GM23338 (cell line): ENCODE data around the gene CPNE4. TPM values are rescaled to one million over a fixed set of nuclear protein-coding genes. Genes with fewer than 3 reads are reported as not detected.
A peak's percentile ranks its signal among the peaks of the same experiment; 100 is the strongest.

Experiments
- ATAC-seq: fragments of 200-7000 bp; cut with Tn5 transposase; 3 replicates; pipeline ENCODE4 v1.9.1; 2020
- DNase-seq: peaks from one replicate; pipeline ENCODE4 v3.0.0-alpha.2; 2015; ENCODE audit warnings: low spot score
- H2AFZ ChIP-seq: fragments of 200-600 bp; sonication (generic); 2 replicates; pipeline ENCODE4 v1.8.0; 2016; ENCODE audit warnings: antibody characterized with exemption, mild to moderate bottlenecking, moderate library complexity
- H3F3A ChIP-seq: fragments of 200-600 bp; sonication (generic); replicated peaks from 2 replicates; pipeline ENCODE4 v1.8.0; 2017; ENCODE audit warnings: antibody characterized with exemption, mixed run types, low read depth
- H3K27ac ChIP-seq: fragments of 200-600 bp; sonication (generic); 2 replicates; pipeline ENCODE4 v1.6.1; 2016; ENCODE audit warnings: low read depth
- H3K27me3 ChIP-seq: fragments of 200-600 bp; sonication (generic); 2 replicates; pipeline ENCODE4 v1.8.0; 2016; ENCODE audit warnings: mild to moderate bottlenecking, mixed run types, moderate library complexity; ENCODE audit not compliant: insufficient read depth
- H3K36me3 ChIP-seq: fragments of 200-600 bp; sonication (generic); 2 replicates; pipeline ENCODE4 v1.8.0; 2016; ENCODE audit warnings: mild to moderate bottlenecking; ENCODE audit not compliant: insufficient read depth
- H3K4me1 ChIP-seq: fragments of 200-600 bp; sonication (generic); 2 replicates; pipeline ENCODE4 v1.8.0; 2016; ENCODE audit warnings: mild to moderate bottlenecking, moderate library complexity; ENCODE audit not compliant: insufficient read depth
- H3K4me2 ChIP-seq: fragments of 200-600 bp; sonication (generic); 2 replicates; pipeline ENCODE4 v1.7.1; 2017; ENCODE audit warnings: mixed run types
- H3K4me3 ChIP-seq: fragments of 200-600 bp; sonication (generic); 2 replicates; pipeline ENCODE4 v1.6.1; 2016; ENCODE audit warnings: mixed run types
- H3K79me2 ChIP-seq: fragments of 200-600 bp; sonication (generic); replicated peaks from 2 replicates; pipeline ENCODE4 v1.8.0; 2017; ENCODE audit warnings: mild to moderate bottlenecking; ENCODE audit not compliant: insufficient read depth
- H3K9me2 ChIP-seq: fragments of 200-600 bp; sonication (generic); 2 replicates; pipeline ENCODE4 v1.8.0; 2017; ENCODE audit not compliant: insufficient read depth
- H4K20me1 ChIP-seq: fragments of 200-600 bp; sonication (generic); replicated peaks from 2 replicates; pipeline ENCODE4 v1.8.0; 2017; ENCODE audit warnings: mild to moderate bottlenecking; ENCODE audit not compliant: insufficient read depth
- H3K27ac Mint-ChIP-seq: 2 replicates; pipeline ENCODE4 v1.8.0; 2020; ENCODE audit warnings: inconsistent platforms, mild to moderate bottlenecking, moderate library complexity, mixed read lengths
- H3K27me3 Mint-ChIP-seq: 3 replicates; pipeline ENCODE4 v1.8.0; 2022; ENCODE audit warnings: low read depth, mild to moderate bottlenecking, moderate library complexity, mixed read lengths, inconsistent platforms; ENCODE audit not compliant: insufficient read depth, poor library complexity
- H3K36me3 Mint-ChIP-seq: 3 replicates; pipeline ENCODE4 v1.8.0; 2021; ENCODE audit warnings: low read depth, mild to moderate bottlenecking, inconsistent platforms, moderate library complexity, mixed read lengths
- H3K4me1 Mint-ChIP-seq: 3 replicates; pipeline ENCODE4 v1.8.0; 2020; ENCODE audit warnings: mild to moderate bottlenecking, inconsistent platforms, mixed read lengths
- H3K4me3 Mint-ChIP-seq: 3 replicates; pipeline ENCODE4 v1.8.0; 2021; ENCODE audit warnings: moderate library complexity, mild to moderate bottlenecking, inconsistent platforms, mixed read lengths
- H3K9me3 Mint-ChIP-seq: 3 replicates; pipeline ENCODE4 v1.8.0; 2020; ENCODE audit warnings: moderate library complexity, mild to moderate bottlenecking, inconsistent platforms, mixed read lengths
- CREB1 ChIP-seq: fragments of 250-450 bp; sonication (Bioruptor Pico); IDR thresholded peaks from 2 replicates; pipeline ENCODE4 v1.5.0; 2020; ENCODE audit warnings: low read depth, mild to moderate bottlenecking, moderate library complexity
- POLR2AphosphoS5 ChIP-seq: IDR thresholded peaks from 2 replicates; pipeline ENCODE4 v1.6.1; 2016; ENCODE audit warnings: antibody characterized with exemption, low read depth
- STAT1 ChIP-seq: IDR thresholded peaks from one replicate; pipeline ENCODE4 v1.6.1; 2016; ENCODE audit warnings: antibody characterized with exemption; ENCODE audit not compliant: unreplicated experiment
- polyA plus RNA-seq: library from polyadenylated mRNA; unstranded; fragments of >200 nt; fragmentation: Nextera tagmentation; extraction: Ambion mirVana; gene quantifications from 2 replicates; pipeline ENCODE4 v1.2.1, GENCODE V29; 2016
- total RNA-seq: library from RNA; depleted of rRNA; stranded (reverse); fragments of >200 nt; shearing (Covaris generic); gene quantifications from 2 replicates; pipeline ENCODE4 v1.2.3, GENCODE V29; 2014
- TF ChIP-seq, protein P1 (sequence below), 2 experiments: fragments of 200-600 bp in 1 of 2; sonication (generic) in 1 of 2; conservative IDR thresholded peaks; 2 replicates each; pipeline versions ENCODE4 v1.5.1 to v1.6.1; 2016 to 2017; ENCODE audit warnings: antibody characterized with exemption in 2 of 2, low read depth in 2 of 2, mild to moderate bottlenecking in 2 of 2, moderate library complexity in 1 of 2
- TF ChIP-seq, protein P2 (sequence below): fragments of 250-450 bp; sonication (Bioruptor Pico); IDR thresholded peaks from 2 replicates; pipeline ENCODE4 v1.5.0; 2020; ENCODE audit warnings: mild to moderate bottlenecking, moderate library complexity

Gene CPNE4
- total and polyA plus RNA-seq, 2 experiments from 2014 or later = 2.0 to 6.5 TPM

DNA sequence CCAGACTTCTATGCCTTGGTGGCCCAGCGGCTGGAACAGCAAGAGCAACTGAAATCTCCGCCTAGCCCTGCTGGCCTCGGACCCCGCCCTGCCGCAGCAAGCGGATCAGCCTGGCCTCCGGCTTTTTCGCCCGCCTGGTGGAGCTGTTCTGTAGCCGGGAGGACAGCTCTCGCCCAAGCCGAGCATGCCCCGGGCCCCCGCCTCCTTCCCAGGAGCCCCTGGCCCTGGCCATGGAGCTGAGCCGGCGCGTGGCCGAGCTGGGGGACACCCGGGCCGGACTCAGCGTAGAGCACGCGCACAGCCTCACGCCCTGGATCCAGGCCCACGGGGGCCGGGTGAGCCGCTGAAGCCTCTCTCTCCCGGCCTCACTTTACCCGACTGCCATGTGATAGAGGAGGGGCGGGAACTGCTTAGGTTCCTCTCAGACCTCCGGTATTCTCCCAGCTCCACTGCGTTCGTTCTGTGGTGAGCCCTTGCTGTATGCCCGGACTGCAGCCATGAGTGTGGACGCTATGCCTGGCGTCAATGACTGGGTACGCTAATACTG lies 507.9 kb downstream of the CPNE4 start:
- Histone ChIP-seq H3K9me2 (0 out of 2 replicates have a peak, but pooled peaks cover 3% of the 10 kb centered on the region), H4K20me1 (no peaks in the 10 kb centered on the region), H3F3A (no peaks in the 10 kb centered on the region), H3K36me3 (no peaks in the 10 kb centered on the region), H3K4me1 (no peaks in the 10 kb centered on the region), H3K4me2 (peak overlapping the region; percentile 68), H3K4me3 (0 out of 2 replicates have a peak overlapping the region, but pooled peaks have one; percentile 38), H3K27ac (no peak overlapping the region), H2AFZ (peak overlapping the region; percentile 91), H3K27me3 (no peaks in the 10 kb centered on the region), H3K79me2 (no peaks in the 10 kb centered on the region)
- H3K4me3 Mint-ChIP-seq = peak overlapping the region; percentile 10; the same call in 1 of the 3 replicates
- peaks cover 5% of the 10 kb centered on the region for H3K27me3 Mint-ChIP-seq
- DNase-seq = peak; percentile 91
- H3K36me3 Mint-ChIP-seq = no peaks in the 10 kb centered on the region
- ATAC-seq = peak; percentile 100
- H3K27ac Mint-ChIP-seq = no peak overlapping the region
- TF ChIP-seq POLR2AphosphoS5 (no peak), CREB1 (CRISPR knock-in tag) (no peak), STAT1 (no peak)
- TF ChIP-seq, protein P1, sequence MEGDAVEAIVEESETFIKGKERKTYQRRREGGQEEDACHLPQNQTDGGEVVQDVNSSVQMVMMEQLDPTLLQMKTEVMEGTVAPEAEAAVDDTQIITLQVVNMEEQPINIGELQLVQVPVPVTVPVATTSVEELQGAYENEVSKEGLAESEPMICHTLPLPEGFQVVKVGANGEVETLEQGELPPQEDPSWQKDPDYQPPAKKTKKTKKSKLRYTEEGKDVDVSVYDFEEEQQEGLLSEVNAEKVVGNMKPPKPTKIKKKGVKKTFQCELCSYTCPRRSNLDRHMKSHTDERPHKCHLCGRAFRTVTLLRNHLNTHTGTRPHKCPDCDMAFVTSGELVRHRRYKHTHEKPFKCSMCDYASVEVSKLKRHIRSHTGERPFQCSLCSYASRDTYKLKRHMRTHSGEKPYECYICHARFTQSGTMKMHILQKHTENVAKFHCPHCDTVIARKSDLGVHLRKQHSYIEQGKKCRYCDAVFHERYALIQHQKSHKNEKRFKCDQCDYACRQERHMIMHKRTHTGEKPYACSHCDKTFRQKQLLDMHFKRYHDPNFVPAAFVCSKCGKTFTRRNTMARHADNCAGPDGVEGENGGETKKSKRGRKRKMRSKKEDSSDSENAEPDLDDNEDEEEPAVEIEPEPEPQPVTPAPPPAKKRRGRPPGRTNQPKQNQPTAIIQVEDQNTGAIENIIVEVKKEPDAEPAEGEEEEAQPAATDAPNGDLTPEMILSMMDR (conservative IDR thresholded peaks at IDR 0.05; ENCODE audit: low read depth in 2 of 2) = peak; percentile 49 to 73
- TF ChIP-seq, protein P2, sequence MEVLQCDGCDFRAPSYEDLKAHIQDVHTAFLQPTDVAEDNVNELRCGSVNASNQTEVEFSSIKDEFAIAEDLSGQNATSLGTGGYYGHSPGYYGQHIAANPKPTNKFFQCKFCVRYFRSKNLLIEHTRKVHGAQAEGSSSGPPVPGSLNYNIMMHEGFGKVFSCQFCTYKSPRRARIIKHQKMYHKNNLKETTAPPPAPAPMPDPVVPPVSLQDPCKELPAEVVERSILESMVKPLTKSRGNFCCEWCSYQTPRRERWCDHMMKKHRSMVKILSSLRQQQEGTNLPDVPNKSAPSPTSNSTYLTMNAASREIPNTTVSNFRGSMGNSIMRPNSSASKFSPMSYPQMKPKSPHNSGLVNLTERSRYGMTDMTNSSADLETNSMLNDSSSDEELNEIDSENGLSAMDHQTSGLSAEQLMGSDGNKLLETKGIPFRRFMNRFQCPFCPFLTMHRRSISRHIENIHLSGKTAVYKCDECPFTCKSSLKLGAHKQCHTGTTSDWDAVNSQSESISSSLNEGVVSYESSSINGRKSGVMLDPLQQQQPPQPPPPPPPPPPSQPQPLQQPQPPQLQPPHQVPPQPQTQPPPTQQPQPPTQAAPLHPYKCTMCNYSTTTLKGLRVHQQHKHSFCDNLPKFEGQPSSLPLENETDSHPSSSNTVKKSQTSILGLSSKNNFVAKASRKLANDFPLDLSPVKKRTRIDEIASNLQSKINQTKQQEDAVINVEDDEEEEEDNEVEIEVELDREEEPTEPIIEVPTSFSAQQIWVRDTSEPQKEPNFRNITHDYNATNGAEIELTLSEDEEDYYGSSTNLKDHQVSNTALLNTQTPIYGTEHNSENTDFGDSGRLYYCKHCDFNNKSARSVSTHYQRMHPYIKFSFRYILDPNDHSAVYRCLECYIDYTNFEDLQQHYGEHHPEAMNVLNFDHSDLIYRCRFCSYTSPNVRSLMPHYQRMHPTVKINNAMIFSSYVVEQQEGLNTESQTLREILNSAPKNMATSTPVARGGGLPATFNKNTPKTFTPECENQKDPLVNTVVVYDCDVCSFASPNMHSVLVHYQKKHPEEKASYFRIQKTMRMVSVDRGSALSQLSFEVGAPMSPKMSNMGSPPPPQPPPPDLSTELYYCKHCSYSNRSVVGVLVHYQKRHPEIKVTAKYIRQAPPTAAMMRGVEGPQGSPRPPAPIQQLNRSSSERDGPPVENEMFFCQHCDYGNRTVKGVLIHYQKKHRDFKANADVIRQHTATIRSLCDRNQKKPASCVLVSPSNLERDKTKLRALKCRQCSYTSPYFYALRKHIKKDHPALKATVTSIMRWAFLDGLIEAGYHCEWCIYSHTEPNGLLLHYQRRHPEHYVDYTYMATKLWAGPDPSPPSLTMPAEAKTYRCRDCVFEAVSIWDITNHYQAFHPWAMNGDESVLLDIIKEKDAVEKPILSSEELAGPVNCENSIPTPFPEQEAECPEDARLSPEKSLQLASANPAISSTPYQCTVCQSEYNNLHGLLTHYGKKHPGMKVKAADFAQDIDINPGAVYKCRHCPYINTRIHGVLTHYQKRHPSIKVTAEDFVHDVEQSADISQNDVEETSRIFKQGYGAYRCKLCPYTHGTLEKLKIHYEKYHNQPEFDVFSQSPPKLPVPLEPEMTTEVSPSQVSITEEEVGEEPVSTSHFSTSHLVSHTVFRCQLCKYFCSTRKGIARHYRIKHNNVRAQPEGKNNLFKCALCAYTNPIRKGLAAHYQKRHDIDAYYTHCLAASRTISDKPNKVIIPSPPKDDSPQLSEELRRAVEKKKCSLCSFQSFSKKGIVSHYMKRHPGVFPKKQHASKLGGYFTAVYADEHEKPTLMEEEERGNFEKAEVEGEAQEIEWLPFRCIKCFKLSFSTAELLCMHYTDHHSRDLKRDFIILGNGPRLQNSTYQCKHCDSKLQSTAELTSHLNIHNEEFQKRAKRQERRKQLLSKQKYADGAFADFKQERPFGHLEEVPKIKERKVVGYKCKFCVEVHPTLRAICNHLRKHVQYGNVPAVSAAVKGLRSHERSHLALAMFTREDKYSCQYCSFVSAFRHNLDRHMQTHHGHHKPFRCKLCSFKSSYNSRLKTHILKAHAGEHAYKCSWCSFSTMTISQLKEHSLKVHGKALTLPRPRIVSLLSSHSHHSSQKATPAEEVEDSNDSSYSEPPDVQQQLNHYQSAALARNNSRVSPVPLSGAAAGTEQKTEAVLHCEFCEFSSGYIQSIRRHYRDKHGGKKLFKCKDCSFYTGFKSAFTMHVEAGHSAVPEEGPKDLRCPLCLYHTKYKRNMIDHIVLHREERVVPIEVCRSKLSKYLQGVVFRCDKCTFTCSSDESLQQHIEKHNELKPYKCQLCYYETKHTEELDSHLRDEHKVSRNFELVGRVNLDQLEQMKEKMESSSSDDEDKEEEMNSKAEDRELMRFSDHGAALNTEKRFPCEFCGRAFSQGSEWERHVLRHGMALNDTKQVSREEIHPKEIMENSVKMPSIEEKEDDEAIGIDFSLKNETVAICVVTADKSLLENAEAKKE (CRISPR knock-in tag) = no peak
- H3K9me3 Mint-ChIP-seq = no peaks in the 10 kb centered on the region
- no peaks in the 10 kb centered on the region for H3K4me1 Mint-ChIP-seq
